GM21360 (cell line): Measurements from ENCODE around the gene PDP2.
A peak's percentile ranks its signal among the peaks of the same experiment; 100 is the strongest.
"Not testable (repeated sequence)": the region's sequence is repeated elsewhere in the genome, so short reads cannot be mapped to it uniquely, and the experiment has no call there.

Source experiments
- ATAC-seq: cut with Tn5 transposase; IDR thresholded peaks from one replicate; pipeline ENCODE4 v1.9.1; 2021; ENCODE audit warnings: mild to moderate bottlenecking, moderate library complexity; ENCODE audit not compliant: unreplicated experiment

Gene PDP2

DNA sequence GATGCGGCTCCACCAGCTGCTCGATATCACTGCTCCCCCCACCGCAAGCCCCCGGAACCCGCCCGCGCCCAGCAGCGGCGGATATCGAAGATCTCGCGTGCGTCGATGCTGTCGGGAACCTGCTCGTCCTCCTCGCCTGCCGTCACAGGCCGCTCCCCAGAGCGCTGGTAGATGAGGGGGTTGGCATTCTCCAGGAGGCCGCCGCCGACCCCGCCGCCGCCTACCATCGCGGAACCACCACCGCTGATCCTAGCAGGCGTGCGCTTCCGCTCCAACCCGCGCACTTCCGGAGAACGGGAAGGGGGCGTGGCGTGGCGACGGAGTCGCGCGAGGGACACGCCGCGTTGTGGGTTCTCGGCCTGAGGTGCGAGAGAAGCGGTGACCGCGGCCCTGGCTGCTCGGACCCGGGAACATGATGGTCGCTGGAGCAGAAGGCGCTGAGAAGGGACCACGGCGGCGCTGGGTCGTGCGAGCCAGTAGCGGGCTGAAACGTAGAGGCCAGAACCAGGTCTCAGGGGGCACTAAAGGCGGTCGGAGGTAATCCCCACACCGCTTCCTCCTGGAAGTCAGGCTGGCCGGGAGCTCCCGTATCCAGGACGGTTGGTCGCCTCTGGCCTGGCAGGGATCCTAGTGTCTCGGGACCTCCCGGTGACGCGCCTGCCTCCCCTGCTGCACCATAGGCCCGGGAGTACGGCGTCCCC is 54.0 kb downstream of the PDP2 start, which contains the start of gene CIAO2B:
Gene CIAO2B (minus strand): TSS at position 265 of the 701 bp plus-strand sequence. CDS start 38 bp downstream, at position 227.
- ATAC-seq = peak; percentile 72

DNA sequence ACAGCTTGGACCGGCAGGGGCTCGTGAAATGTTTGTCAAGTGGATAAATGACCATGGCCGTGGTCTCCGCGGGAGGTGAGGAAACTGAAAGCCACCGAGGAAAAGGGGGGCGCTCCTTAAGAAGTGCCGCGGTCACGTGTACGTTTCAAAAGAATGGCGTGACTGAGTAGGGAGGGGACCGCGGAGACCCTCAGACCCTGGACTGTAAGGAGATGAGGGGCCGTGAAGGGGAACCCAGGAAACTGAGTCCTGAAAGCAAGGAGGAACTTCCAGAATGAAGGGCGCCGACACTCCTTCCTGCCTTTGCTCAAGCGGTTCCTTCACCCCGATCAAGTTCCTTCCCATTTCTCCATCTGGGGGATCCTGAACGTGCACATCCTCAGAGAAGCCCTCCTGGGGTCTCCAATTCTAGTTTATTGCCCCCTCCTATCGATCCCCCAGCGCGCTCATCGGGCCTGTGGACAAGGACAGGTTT is 54.6 kb downstream of the PDP2 start:
- ATAC-seq = not testable (repeated sequence)

DNA sequence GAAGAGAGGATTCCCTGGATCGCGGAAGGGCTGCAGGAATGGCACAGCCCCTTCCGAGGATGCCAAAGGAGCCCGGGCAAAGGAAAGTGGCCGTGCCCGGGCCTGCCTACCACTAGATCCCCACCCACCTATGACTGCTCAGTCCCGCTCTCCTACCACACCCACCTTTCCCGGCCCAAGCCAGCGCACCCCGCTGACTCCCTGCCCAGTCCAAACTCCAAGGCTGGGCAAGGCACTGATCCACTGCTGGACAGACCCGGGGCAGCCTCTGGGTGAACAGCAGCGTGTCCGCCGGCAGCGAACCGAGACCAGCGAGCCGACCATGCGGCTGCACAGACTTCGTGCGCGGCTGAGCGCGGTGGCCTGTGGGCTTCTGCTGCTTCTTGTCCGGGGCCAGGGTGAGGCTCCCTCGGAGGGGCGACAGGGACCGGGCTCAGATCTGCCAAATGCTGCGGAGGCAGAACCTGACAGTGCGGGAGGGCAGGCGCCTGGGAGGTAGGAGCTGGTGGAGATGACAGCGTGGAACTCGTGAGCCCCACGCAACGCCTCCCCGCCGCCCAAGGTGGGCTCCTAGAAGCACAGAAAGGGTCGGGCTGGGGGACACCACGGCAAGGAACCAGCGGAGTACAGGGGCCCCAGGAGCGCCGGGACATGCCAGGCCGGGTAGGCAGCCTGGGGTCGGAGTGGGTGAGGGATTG is 55.1 kb downstream of the PDP2 start, which contains the start of gene CES2:
Gene CES2 (plus strand): TSS at position 203 of the 698 bp plus-strand sequence. CDS start 120 bp downstream, at position 323.
- ATAC-seq = no peak

GRCh38 chr16:66936462-66936861 is 56.1 kb downstream of the PDP2 start:
- no peak for ATAC-seq

DNA sequence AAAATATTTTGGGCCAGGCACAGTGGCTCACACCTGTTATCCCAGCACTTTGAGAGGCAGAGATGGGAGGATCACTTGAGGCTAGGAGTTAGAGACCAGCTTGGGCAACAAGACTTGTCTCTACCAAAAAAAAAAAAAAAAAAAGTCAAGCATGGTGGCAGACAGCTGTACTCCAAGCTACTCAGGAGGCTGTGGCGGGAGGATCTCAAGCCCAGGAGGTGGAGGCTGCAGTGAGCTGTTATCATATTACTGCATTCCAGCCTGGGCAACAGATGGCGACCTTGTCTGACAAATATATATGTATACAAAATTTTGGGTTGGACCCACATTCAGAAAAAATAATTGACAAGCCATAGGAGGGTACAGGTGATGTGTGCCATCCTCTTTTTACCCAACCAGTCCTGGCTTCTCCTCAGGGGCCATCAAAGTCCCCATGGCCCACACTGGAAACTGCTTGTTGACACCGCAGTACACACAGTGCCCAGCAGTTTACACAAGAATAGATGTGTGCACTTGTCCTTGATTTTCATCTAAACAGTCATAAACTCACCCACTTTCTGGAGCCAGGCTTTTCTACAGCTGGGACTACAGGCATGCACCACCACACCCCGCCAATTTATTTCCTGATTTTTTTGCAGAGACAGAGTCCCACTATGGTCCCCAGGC is 56.7 kb downstream of the PDP2 start:
- no peak for ATAC-seq

GRCh38 chr16:66937725-66938337 is 57.5 kb downstream of the PDP2 start:
- no peak for ATAC-seq

- no peak for ATAC-seq
Measured at GRCh38 chr16:66939366-66939765, 59.1 kb downstream of the PDP2 start.

DNA sequence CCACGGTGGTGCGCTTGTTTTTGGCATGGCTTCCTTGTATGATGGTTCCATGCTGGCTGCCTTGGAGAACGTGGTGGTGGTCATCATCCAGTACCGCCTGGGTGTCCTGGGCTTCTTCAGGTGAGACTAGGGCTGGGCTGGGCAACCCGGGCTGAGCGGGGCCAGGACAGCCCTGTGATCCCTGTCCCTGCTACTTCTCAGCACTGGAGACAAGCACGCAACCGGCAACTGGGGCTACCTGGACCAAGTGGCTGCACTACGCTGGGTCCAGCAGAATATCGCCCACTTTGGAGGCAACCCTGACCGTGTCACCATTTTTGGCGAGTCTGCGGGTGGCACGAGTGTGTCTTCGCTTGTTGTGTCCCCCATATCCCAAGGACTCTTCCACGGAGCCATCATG is 59.9 kb downstream of the PDP2 start:
- no peak for ATAC-seq
